ENCODE data around the gene PCDHA5. TPM values are rescaled to one million over a fixed set of nuclear protein-coding genes. Genes with fewer than 3 reads are reported as not detected.

PCDHA5 gene
- total RNA-seq, 1 donor from 2014 or later, result under 0.01 TPM

- DNase-seq (ENCODE audit: low read depth in 2 of 2), result no peak
Measured at GRCh38 chr5:140857987-140858240, 36.5 kb downstream of the PCDHA5 start.

GRCh38 chr5:140862441-140863295 lies 41.3 kb downstream of the PCDHA5 start:
- DNase-seq (ENCODE audit: low read depth in 2 of 2), result no peak

GRCh38 chr5:140868721-140869554 lies 47.5 kb downstream of the PCDHA5 start, which contains the start of gene PCDHA11:
TSS of gene PCDHA11 (plus strand) at chr5:140868957. CDS start at chr5:140869104, 147 bp downstream.
- DNase-seq (ENCODE audit: low read depth in 2 of 2), result peak in 1 of 2 donors; percentile 4

GRCh38 chr5:140869555-140869886 lies 48.1 kb downstream of the PCDHA5 start:
- no peak for DNase-seq (ENCODE audit: low read depth in 2 of 2)

- DNase-seq (ENCODE audit: low read depth in 2 of 2), result no peak
Measured at GRCh38 chr5:140870221-140871201, 49.1 kb downstream of the PCDHA5 start.

Other genes starting within 250 kb of the PCDHA5 start
- gene CD14, start 188.4 kb upstream of the PCDHA5 start, total RNA-seq, result 1.9 and 10.7 TPM in 2 replicates
- gene TMCO6, start 182.2 kb upstream of the PCDHA5 start, total RNA-seq, result 8.5 and 12.4 TPM in 2 replicates
- 60.2 and 70.5 TPM in 2 replicates for gene NDUFA2, start 174.0 kb upstream of the PCDHA5 start, total RNA-seq
- gene IK, start 173.8 kb upstream of the PCDHA5 start, total RNA-seq, result 51.1 and 51.2 TPM in 2 replicates
- gene WDR55, start 156.7 kb upstream of the PCDHA5 start, total RNA-seq, result 24.6 and 31.7 TPM in 2 replicates
- 0.13 TPM in 2 replicates for gene DND1, start 148.0 kb upstream of the PCDHA5 start, total RNA-seq
- 46.0 and 48.0 TPM in 2 replicates for gene HARS1, start 130.2 kb upstream of the PCDHA5 start, total RNA-seq
- 23.3 and 23.6 TPM in 2 replicates for gene HARS2, start 130.2 kb upstream of the PCDHA5 start, total RNA-seq
- 30.3 and 33.4 TPM in 2 replicates for gene ZMAT2, start 121.2 kb upstream of the PCDHA5 start, total RNA-seq
- under 0.01 TPM in 1 of 2 replicates, not detected in the other for gene PCDHA1, start 35.5 kb upstream of the PCDHA5 start, total RNA-seq
- under 0.01 TPM in 1 of 2 replicates, not detected in the other for gene PCDHA2, start 26.8 kb upstream of the PCDHA5 start, total RNA-seq
- 0.13 and 0.25 TPM in 2 replicates for gene PCDHA3, start 20.6 kb upstream of the PCDHA5 start, total RNA-seq
- gene PCDHA4, start 14.5 kb upstream of the PCDHA5 start, total RNA-seq, result under 0.01 and 0.25 TPM in 2 replicates
- 0.25 TPM in 1 of 2 replicates, not detected in the other for gene PCDHA6, start 6.3 kb downstream of the PCDHA5 start, total RNA-seq
- 0.13 and 0.38 TPM in 2 replicates for gene PCDHA7, start 12.7 kb downstream of the PCDHA5 start, total RNA-seq
- gene PCDHA8, start 19.6 kb downstream of the PCDHA5 start, total RNA-seq, result 0.13 TPM in 1 of 2 replicates, not detected in the other
- under 0.01 TPM in 2 replicates for gene PCDHA9, start 26.8 kb downstream of the PCDHA5 start, total RNA-seq
- under 0.01 and 0.13 TPM in 2 replicates for gene PCDHA10, start 34.3 kb downstream of the PCDHA5 start, total RNA-seq
- under 0.01 TPM in 1 of 2 replicates, not detected in the other for gene PCDHA11, start 47.3 kb downstream of the PCDHA5 start, total RNA-seq
- under 0.01 TPM in 1 of 2 replicates, not detected in the other for gene PCDHA12, start 53.7 kb downstream of the PCDHA5 start, total RNA-seq
- under 0.01 TPM in 2 replicates for gene PCDHA13, start 60.5 kb downstream of the PCDHA5 start, total RNA-seq
- 0.13 TPM in 1 of 2 replicates, not detected in the other for gene PCDHAC1, start 104.7 kb downstream of the PCDHA5 start, total RNA-seq
- 0.13 TPM in 2 replicates for gene PCDHAC2, start 144.9 kb downstream of the PCDHA5 start, total RNA-seq
- not detected in 2 replicates for gene PCDHB1, start 229.8 kb downstream of the PCDHA5 start, total RNA-seq